Osteoblast (primary cell): ENCODE data around the gene MTMR10. TPM values are rescaled to one million over a fixed set of nuclear protein-coding genes. Genes with fewer than 3 reads are reported as not detected.

Experiments used
- DNase-seq: peaks from one replicate; pipeline ENCODE4 v3.0.0; 2011; ENCODE audit warnings: low spot score, mixed read lengths; ENCODE audit not compliant: insufficient read length; ENCODE audit errors: missing footprints
- H2AFZ ChIP-seq: 2 replicates; pipeline ENCODE4 v1.6.0; 2011; ENCODE audit warnings: mild to moderate bottlenecking, low read length
- H3K27ac ChIP-seq: 2 replicates; pipeline ENCODE4 v1.5.1; 2011; ENCODE audit warnings: mild to moderate bottlenecking, low read depth, low read length, moderate library complexity
- H3K27me3 ChIP-seq: 2 replicates; pipeline ENCODE4 v1.6.0; 2012; ENCODE audit warnings: mild to moderate bottlenecking, control low read depth, inconsistent platforms, low read length, moderate library complexity; ENCODE audit not compliant: insufficient read depth
- H3K36me3 ChIP-seq: 2 replicates; pipeline ENCODE4 v1.5.1; 2011; ENCODE audit warnings: mild to moderate bottlenecking, low read length, control low read depth, moderate library complexity; ENCODE audit not compliant: insufficient read depth
- H3K4me1 ChIP-seq: 2 replicates; pipeline ENCODE4 v1.5.1; 2011; ENCODE audit warnings: mild to moderate bottlenecking, low read length, control low read depth, moderate library complexity; ENCODE audit not compliant: insufficient read depth
- H3K4me2 ChIP-seq: 2 replicates; pipeline ENCODE4 v1.6.0; 2011; ENCODE audit warnings: mild to moderate bottlenecking, low read length; ENCODE audit not compliant: insufficient read depth
- H3K4me3 ChIP-seq: fragments of 200-600 bp; sonication (generic); 3 replicates; pipeline ENCODE4 v1.5.1; 2012; ENCODE audit warnings: mild to moderate bottlenecking, low read length, inconsistent platforms; ENCODE audit not compliant: insufficient read depth
- H3K79me2 ChIP-seq: 2 replicates; pipeline ENCODE4 v1.6.0; 2012; ENCODE audit warnings: mild to moderate bottlenecking, low read length, control low read depth, inconsistent platforms; ENCODE audit not compliant: insufficient read depth
- H3K9me3 ChIP-seq: 2 replicates; pipeline ENCODE4 v1.5.1; 2011; ENCODE audit warnings: low read depth, low read length, control low read depth
- H4K20me1 ChIP-seq: 2 replicates; pipeline ENCODE4 v1.6.0; 2012; ENCODE audit warnings: mild to moderate bottlenecking, low read length, control low read depth; ENCODE audit not compliant: insufficient read depth
- CTCF ChIP-seq: IDR thresholded peaks from 2 replicates; pipeline ENCODE4 v1.5.1; 2011; ENCODE audit warnings: mild to moderate bottlenecking, low read depth, low read length, moderate library complexity; ENCODE audit errors: extremely low read depth
- total RNA-seq: library from RNA; depleted of rRNA; stranded (reverse); fragments of >200 nt; gene quantifications from 2 replicates; pipeline ENCODE4 v1.2.3, GENCODE V29; 2012

Gene MTMR10
- total RNA-seq, 1 donor = 17.4 TPM

GRCh38 chr15:31024979-31025378, 33.6 kb upstream of the MTMR10 start:
- Histone ChIP-seq H3K4me2 (peak overlapping the region; percentile 66), H3K79me2 (no peaks in the 10 kb centered on the region), H3K27me3 (no peaks in the 10 kb centered on the region), H4K20me1 (no peaks in the 10 kb centered on the region), H3K9me3 (no peaks in the 10 kb centered on the region), H2AFZ (peak overlapping the region; percentile 37), H3K36me3 (no peaks in the 10 kb centered on the region), H3K27ac (peak overlapping the region; percentile 93), H3K4me3 (peak overlapping the region; percentile 36), H3K4me1 (peaks cover 29% of the 10 kb centered on the region)
- no peak for TF ChIP-seq CTCF
- peak; percentile 82 for DNase-seq

DNA sequence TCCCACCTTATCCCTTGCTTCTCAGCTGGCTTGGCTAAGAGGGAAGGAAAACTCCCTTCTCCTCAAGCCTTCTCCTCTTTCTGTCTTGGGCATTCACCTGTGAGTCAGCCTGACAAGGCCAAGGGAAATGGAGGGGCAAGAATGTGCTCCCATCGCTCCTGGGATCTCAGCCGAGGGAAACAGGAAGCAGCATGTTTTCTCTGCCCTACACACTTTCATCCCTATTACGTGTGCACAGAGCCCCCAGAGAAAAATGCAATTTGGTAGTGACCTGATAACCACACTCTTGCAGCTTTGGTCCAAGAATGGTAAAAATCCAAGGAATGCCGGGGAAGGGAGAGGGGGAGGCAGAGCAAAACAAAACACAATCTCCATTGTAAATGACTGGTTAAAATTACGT, 32.9 kb upstream of the MTMR10 start:
- Histone ChIP-seq H3K27ac (peak overlapping the region; percentile 93), H4K20me1 (no peaks in the 10 kb centered on the region), H3K4me1 (peaks cover 29% of the 10 kb centered on the region), H3K9me3 (no peaks in the 10 kb centered on the region), H3K79me2 (no peaks in the 10 kb centered on the region), H3K4me2 (peak overlapping the region; percentile 66), H2AFZ (no peak overlapping the region), H3K36me3 (no peaks in the 10 kb centered on the region), H3K4me3 (peak overlapping the region; percentile 36), H3K27me3 (no peaks in the 10 kb centered on the region)
- no peak for TF ChIP-seq CTCF
- DNase-seq = peak; percentile 95

GRCh38 chr15:31023841-31024240, 32.4 kb upstream of the MTMR10 start:
- Histone ChIP-seq H3K4me3 (no peak overlapping the region), H3K4me2 (peak overlapping the region; percentile 66), H3K27me3 (no peaks in the 10 kb centered on the region), H2AFZ (no peak overlapping the region), H3K4me1 (peaks cover 29% of the 10 kb centered on the region), H3K79me2 (no peaks in the 10 kb centered on the region), H4K20me1 (no peaks in the 10 kb centered on the region), H3K9me3 (no peaks in the 10 kb centered on the region), H3K36me3 (no peaks in the 10 kb centered on the region), H3K27ac (peak overlapping the region; percentile 93)
- no peak for TF ChIP-seq CTCF
- no peak for DNase-seq

DNA sequence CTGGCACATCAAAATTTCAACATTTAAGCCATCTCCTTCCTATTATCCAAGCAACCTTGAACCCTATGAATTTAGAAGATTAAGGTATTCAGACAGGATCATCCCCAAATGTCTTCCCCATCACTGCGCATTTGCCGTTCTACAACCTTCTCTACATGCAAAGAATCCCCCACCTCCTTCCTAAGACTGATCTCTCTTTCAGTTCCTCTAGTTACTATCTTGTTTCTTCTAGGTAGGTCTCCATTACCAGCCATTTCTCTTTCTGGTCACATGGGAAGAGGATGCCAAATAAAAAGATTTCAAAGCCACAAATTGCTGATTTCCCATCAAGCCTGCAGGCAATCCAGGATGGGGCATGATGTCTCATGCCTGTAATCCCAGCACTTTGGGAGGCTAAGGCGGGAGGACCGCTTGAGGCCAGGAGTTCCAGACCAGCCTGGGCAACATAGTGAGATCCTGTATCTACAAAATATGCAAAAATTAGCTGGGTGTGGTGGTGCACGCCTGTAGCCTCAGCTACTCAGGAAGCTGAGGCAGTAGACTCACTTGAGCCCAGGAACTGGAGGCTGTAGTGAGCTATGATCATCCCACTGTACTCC, 29.7 kb upstream of the MTMR10 start:
- Histone ChIP-seq H2AFZ (no peak overlapping the region), H3K4me3 (no peak overlapping the region), H4K20me1 (no peaks in the 10 kb centered on the region), H3K4me1 (peaks cover 29% of the 10 kb centered on the region), H3K79me2 (no peaks in the 10 kb centered on the region), H3K9me3 (no peaks in the 10 kb centered on the region), H3K27me3 (no peaks in the 10 kb centered on the region), H3K4me2 (no peak overlapping the region), H3K27ac (peak overlapping the region; percentile 38), H3K36me3 (no peaks in the 10 kb centered on the region)
- no peak for DNase-seq
- no peak for TF ChIP-seq CTCF
